ENCODE data around the gene ADAP1. TPM values are rescaled to one million over a fixed set of nuclear protein-coding genes. Genes with fewer than 3 reads are reported as not detected.

Gene ADAP1
- total and polyA plus RNA-seq, 2 of the 13 experiments (the other 11 are each of a cell fraction or from before 2014, with no cell fraction given): 10.5 to 24.6 TPM

DNA sequence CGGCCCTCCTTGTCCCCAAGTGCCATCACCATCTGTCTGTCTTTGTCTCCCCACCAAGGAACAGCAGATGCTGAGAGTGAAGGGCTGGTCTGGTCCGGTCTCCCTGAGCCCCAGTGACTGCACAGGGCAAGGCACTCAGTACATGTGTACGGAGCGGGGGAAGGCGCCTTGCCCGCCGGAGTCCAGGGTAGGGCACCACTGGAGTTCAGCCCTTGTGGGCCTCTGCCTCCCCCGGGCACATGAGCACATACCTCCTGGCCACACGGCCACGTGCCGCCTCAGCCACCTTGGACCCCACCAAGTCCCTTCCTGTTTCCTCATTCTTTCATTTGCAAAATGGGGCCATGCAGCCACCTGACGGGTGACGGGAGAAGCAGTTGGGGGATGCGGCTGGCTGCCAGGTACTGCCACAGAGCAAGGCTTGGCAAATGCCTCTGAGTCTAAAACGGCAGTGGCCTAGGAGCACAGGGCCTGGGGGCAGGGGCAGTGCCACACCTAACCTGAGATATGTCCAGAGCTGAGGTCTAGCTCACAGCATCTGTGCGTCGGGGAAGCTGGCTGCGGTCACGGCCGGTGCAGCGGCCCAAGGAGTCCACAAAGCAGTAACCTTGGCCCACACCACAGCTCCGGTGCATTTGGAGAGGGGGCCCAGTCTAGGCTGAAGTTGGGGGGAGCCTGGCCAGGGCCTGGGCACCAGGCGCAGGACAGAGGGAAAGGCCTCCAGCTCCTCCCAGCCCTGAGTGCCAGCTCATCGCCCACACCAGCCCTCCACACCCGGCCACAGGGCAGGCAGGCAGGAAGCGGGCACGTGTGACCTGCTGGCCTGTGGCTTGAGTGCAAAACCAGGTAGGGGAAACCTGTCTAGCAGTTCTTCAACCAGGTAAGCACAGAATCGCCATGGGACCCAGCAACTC lies 5.2 kb downstream of the ADAP1 start:
- no peak for FAIRE-seq
- H3K4me3 ChIP-seq (replicated peaks in 1 of 3; ENCODE audit: insufficient read depth in 1 of 3, low read depth in 2 of 3, low read length in 3 of 3): no peak overlapping the region
- no peak overlapping the region for H2AFZ ChIP-seq (ENCODE audit: low read length)
- H3K79me2 ChIP-seq (ENCODE audit: insufficient read depth, low read length): no peaks in the 10 kb centered on the region
- H3K4me2 ChIP-seq (ENCODE audit: low read depth, low read length): no peak overlapping the region
- no peak for DNase-seq (ENCODE audit: low spot score)
- POLR2A ChIA-PET: no interaction called here
- CTCF ChIA-PET (ENCODE audit: low intra/inter-chr PET ratio, low total read pairs): no interaction called here
- H3K27me3 ChIP-seq (ENCODE audit: control insufficient read depth in 1 of 2, insufficient read depth in 2 of 2, low read length in 2 of 2): no peaks in the 10 kb centered on the region
- H3K9me3 ChIP-seq (ENCODE audit: low read length): no peaks in the 10 kb centered on the region
- BruUV-seq (replicated peaks): no TSS peak
- in situ Hi-C loops (cut with HindIII; ENCODE audit: extremely low pct_ligation_motif_present, low pct_unique_long_range_greater_than_20kb): no loop called here
- ATAC-seq: no peak
- intact Hi-C loops (cut with micrococcal nuclease; ENCODE audit: unreplicated experiment): no loop called here
- H3K9ac ChIP-seq (ENCODE audit: insufficient read depth, low read depth, low read length): no peak overlapping the region
- WGBS (ENCODE audit: low lambda C conversion rate): 96% methylated on average over 17 of the region's 28 CpGs
- no peaks in the 10 kb centered on the region for H4K20me1 ChIP-seq (ENCODE audit: insufficient read depth, low read length)
- no peaks in the 10 kb centered on the region; a peak in 1 of 5 replicates for H3K36me3 ChIP-seq (replicated peaks in 1 of 2; ENCODE audit: control insufficient read depth in 1 of 2, insufficient read depth in 2 of 2, low read length in 2 of 2)
- H3K27ac ChIP-seq (ENCODE audit: extremely low read length, insufficient read depth, low read length): no peak overlapping the region
- H3K4me1 ChIP-seq (ENCODE audit: insufficient read depth, low read length): peaks cover 45% of the 10 kb centered on the region
- TF ChIP-seq, protein P1, sequence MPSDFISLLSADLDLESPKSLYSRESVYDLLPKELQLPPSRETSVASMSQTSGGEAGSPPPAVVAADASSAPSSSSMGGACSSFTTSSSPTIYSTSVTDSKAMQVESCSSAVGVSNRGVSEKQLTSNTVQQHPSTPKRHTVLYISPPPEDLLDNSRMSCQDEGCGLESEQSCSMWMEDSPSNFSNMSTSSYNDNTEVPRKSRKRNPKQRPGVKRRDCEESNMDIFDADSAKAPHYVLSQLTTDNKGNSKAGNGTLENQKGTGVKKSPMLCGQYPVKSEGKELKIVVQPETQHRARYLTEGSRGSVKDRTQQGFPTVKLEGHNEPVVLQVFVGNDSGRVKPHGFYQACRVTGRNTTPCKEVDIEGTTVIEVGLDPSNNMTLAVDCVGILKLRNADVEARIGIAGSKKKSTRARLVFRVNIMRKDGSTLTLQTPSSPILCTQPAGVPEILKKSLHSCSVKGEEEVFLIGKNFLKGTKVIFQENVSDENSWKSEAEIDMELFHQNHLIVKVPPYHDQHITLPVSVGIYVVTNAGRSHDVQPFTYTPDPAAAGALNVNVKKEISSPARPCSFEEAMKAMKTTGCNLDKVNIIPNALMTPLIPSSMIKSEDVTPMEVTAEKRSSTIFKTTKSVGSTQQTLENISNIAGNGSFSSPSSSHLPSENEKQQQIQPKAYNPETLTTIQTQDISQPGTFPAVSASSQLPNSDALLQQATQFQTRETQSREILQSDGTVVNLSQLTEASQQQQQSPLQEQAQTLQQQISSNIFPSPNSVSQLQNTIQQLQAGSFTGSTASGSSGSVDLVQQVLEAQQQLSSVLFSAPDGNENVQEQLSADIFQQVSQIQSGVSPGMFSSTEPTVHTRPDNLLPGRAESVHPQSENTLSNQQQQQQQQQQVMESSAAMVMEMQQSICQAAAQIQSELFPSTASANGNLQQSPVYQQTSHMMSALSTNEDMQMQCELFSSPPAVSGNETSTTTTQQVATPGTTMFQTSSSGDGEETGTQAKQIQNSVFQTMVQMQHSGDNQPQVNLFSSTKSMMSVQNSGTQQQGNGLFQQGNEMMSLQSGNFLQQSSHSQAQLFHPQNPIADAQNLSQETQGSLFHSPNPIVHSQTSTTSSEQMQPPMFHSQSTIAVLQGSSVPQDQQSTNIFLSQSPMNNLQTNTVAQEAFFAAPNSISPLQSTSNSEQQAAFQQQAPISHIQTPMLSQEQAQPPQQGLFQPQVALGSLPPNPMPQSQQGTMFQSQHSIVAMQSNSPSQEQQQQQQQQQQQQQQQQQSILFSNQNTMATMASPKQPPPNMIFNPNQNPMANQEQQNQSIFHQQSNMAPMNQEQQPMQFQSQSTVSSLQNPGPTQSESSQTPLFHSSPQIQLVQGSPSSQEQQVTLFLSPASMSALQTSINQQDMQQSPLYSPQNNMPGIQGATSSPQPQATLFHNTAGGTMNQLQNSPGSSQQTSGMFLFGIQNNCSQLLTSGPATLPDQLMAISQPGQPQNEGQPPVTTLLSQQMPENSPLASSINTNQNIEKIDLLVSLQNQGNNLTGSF (CRISPR knock-in tag; IDR thresholded peaks at IDR 0.05): no peak
- no peak for TF ChIP-seq KDM5B (CRISPR knock-in tag; IDR thresholded peaks at IDR 0.05; ENCODE audit: borderline replicate concordance)
- TF ChIP-seq DNMT3B (CRISPR knock-in tag; conservative IDR thresholded peaks at IDR 0.05): no peak
- no peak for TF ChIP-seq HNF4G (IDR thresholded peaks at IDR 0.05; ENCODE audit: borderline replicate concordance, low read depth, low read length)
- TF ChIP-seq HNF4G (CRISPR knock-in tag; IDR thresholded peaks at IDR 0.05; ENCODE audit: borderline replicate concordance, low read depth): no peak
- TF ChIP-seq ZNF709 (CRISPR knock-in tag; IDR thresholded peaks at IDR 0.05): no peak
- TF ChIP-seq ZNF251 (CRISPR knock-in tag; IDR thresholded peaks at IDR 0.05): no peak
- TF ChIP-seq MEF2D (CRISPR knock-in tag; IDR thresholded peaks at IDR 0.05): no peak
- TF ChIP-seq, protein P2, sequence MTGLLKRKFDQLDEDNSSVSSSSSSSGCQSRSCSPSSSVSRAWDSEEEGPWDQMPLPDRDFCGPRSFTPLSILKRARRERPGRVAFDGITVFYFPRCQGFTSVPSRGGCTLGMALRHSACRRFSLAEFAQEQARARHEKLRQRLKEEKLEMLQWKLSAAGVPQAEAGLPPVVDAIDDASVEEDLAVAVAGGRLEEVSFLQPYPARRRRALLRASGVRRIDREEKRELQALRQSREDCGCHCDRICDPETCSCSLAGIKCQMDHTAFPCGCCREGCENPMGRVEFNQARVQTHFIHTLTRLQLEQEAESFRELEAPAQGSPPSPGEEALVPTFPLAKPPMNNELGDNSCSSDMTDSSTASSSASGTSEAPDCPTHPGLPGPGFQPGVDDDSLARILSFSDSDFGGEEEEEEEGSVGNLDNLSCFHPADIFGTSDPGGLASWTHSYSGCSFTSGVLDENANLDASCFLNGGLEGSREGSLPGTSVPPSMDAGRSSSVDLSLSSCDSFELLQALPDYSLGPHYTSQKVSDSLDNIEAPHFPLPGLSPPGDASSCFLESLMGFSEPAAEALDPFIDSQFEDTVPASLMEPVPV (CRISPR knock-in tag; IDR thresholded peaks at IDR 0.05): no peak
- TF ChIP-seq, protein P3, sequence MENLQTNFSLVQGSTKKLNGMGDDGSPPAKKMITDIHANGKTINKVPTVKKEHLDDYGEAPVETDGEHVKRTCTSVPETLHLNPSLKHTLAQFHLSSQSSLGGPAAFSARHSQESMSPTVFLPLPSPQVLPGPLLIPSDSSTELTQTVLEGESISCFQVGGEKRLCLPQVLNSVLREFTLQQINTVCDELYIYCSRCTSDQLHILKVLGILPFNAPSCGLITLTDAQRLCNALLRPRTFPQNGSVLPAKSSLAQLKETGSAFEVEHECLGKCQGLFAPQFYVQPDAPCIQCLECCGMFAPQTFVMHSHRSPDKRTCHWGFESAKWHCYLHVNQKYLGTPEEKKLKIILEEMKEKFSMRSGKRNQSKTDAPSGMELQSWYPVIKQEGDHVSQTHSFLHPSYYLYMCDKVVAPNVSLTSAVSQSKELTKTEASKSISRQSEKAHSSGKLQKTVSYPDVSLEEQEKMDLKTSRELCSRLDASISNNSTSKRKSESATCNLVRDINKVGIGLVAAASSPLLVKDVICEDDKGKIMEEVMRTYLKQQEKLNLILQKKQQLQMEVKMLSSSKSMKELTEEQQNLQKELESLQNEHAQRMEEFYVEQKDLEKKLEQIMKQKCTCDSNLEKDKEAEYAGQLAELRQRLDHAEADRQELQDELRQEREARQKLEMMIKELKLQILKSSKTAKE (CRISPR knock-in tag; IDR thresholded peaks at IDR 0.05; ENCODE audit: borderline replicate concordance): no peak
- no peak for TF ChIP-seq GATAD2A (CRISPR knock-in tag; IDR thresholded peaks at IDR 0.05)
- TF ChIP-seq GZF1 (CRISPR knock-in tag; IDR thresholded peaks at IDR 0.05): no peak
- no peak for TF ChIP-seq ZNF558 (CRISPR knock-in tag; IDR thresholded peaks at IDR 0.05; ENCODE audit: borderline replicate concordance)
